ENCODE data around the gene HECA.

DNA sequence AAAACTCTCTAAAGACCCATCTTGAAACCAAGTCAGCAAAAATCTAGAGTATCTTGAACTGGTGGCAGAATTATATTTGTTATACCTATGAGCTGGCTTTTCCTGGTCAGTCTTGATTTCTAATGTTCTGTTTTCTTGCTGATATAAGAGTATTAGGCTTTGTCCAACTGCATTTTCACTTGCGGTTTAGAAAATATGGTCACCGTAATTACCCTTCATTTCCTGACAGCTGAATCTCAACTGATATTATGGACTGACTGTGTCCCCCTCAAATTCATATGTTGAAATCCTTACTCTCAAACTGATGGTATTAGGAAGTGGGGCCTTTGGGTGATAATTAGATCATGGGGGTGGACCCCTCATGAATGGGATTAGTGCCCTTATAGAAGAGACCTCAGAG, 84.9 kb downstream of the HECA start:
- TF ChIP-seq TAF1 (IDR thresholded peaks at IDR 0.05; ENCODE audit: borderline replicate concordance, low read depth, low read length) (no peak), CTCF (IDR thresholded peaks at IDR 0.05) (no peak), USF1 (IDR thresholded peaks at IDR 0.05; ENCODE audit: borderline replicate concordance, low read depth) (no peak), POLR2AphosphoS5 (IDR thresholded peaks at IDR 0.05; ENCODE audit: low read depth, low read length) (no peak), EP300 (IDR thresholded peaks at IDR 0.05; ENCODE audit: borderline replicate concordance in 1 of 2, low read depth in 1 of 2, low read length in 1 of 2) (no peak), MEF2A (IDR thresholded peaks at IDR 0.05; ENCODE audit: borderline replicate concordance, low read depth) (no peak)
- TF ChIP-seq, protein P1, sequence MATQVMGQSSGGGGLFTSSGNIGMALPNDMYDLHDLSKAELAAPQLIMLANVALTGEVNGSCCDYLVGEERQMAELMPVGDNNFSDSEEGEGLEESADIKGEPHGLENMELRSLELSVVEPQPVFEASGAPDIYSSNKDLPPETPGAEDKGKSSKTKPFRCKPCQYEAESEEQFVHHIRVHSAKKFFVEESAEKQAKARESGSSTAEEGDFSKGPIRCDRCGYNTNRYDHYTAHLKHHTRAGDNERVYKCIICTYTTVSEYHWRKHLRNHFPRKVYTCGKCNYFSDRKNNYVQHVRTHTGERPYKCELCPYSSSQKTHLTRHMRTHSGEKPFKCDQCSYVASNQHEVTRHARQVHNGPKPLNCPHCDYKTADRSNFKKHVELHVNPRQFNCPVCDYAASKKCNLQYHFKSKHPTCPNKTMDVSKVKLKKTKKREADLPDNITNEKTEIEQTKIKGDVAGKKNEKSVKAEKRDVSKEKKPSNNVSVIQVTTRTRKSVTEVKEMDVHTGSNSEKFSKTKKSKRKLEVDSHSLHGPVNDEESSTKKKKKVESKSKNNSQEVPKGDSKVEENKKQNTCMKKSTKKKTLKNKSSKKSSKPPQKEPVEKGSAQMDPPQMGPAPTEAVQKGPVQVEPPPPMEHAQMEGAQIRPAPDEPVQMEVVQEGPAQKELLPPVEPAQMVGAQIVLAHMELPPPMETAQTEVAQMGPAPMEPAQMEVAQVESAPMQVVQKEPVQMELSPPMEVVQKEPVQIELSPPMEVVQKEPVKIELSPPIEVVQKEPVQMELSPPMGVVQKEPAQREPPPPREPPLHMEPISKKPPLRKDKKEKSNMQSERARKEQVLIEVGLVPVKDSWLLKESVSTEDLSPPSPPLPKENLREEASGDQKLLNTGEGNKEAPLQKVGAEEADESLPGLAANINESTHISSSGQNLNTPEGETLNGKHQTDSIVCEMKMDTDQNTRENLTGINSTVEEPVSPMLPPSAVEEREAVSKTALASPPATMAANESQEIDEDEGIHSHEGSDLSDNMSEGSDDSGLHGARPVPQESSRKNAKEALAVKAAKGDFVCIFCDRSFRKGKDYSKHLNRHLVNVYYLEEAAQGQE (IDR thresholded peaks at IDR 0.05; ENCODE audit: low read depth, low read length): no peak
